ENCODE measurements around the gene VWC2L. TPM values are rescaled to one million over a fixed set of nuclear protein-coding genes. Genes with fewer than 3 reads are reported as not detected.

VWC2L gene
- polyA plus RNA-seq, 1 donor from 2014 or later: 0.31 TPM

DNA sequence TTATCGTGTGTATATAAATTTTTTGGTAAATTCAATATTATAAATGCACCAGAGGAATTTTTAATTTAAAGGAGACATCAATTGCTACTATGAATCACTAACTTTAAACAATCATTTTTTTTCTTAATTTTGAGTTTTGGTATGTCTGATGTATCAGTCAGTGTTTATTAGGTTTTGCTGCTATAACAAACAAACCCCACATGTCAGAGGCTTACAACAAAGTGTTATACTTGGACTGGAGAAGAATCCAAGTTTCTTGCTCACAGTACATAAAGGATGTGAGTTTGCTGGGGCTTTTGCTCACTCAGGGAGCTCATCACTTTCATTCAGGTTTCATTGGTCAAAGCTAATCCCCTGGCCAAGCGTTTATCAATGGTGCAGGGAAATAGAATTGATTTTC, 81.8 kb downstream of the VWC2L start:
- Histone ChIP-seq H3K9ac (ENCODE audit: low read length) (no peak overlapping the region), H3K36me3 (ENCODE audit: insufficient read depth, low read length) (no peaks in the 10 kb centered on the region)
- no peak for TF ChIP-seq MXI1 (conservative IDR thresholded peaks at IDR 0.05; ENCODE audit: poor library complexity, severe bottlenecking)
- TF ChIP-seq EZH2 (IDR thresholded peaks at IDR 0.05; ENCODE audit: borderline replicate concordance, insufficient read depth, low read length, poor library complexity, severe bottlenecking): no peak
- no peak for TF ChIP-seq CTCF (IDR thresholded peaks at IDR 0.05; ENCODE audit: poor library complexity, severe bottlenecking)
- TF ChIP-seq EP300 (conservative IDR thresholded peaks at IDR 0.05; ENCODE audit: poor library complexity, severe bottlenecking): no peak
- TF ChIP-seq, protein P1, sequence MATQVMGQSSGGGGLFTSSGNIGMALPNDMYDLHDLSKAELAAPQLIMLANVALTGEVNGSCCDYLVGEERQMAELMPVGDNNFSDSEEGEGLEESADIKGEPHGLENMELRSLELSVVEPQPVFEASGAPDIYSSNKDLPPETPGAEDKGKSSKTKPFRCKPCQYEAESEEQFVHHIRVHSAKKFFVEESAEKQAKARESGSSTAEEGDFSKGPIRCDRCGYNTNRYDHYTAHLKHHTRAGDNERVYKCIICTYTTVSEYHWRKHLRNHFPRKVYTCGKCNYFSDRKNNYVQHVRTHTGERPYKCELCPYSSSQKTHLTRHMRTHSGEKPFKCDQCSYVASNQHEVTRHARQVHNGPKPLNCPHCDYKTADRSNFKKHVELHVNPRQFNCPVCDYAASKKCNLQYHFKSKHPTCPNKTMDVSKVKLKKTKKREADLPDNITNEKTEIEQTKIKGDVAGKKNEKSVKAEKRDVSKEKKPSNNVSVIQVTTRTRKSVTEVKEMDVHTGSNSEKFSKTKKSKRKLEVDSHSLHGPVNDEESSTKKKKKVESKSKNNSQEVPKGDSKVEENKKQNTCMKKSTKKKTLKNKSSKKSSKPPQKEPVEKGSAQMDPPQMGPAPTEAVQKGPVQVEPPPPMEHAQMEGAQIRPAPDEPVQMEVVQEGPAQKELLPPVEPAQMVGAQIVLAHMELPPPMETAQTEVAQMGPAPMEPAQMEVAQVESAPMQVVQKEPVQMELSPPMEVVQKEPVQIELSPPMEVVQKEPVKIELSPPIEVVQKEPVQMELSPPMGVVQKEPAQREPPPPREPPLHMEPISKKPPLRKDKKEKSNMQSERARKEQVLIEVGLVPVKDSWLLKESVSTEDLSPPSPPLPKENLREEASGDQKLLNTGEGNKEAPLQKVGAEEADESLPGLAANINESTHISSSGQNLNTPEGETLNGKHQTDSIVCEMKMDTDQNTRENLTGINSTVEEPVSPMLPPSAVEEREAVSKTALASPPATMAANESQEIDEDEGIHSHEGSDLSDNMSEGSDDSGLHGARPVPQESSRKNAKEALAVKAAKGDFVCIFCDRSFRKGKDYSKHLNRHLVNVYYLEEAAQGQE (IDR thresholded peaks at IDR 0.05; ENCODE audit: borderline replicate concordance): no peak
- TF ChIP-seq POLR2AphosphoS5 (IDR thresholded peaks at IDR 0.05): no peak
- no peak for TF ChIP-seq RAD21 (conservative IDR thresholded peaks at IDR 0.05)

GRCh38 chr2:214497489-214497888, 86.6 kb downstream of the VWC2L start:
- no peak overlapping the region for H3K9ac ChIP-seq (ENCODE audit: low read length)
- H3F3A ChIP-seq (ENCODE audit: insufficient read depth, low read length, poor library complexity, severe bottlenecking): no peaks in the 10 kb centered on the region
- no peaks in the 10 kb centered on the region for H3K79me2 ChIP-seq (replicated peaks; ENCODE audit: insufficient read depth, low read length)
- no peaks in the 10 kb centered on the region for H3K36me3 ChIP-seq (ENCODE audit: insufficient read depth, low read length)
- H2AFZ ChIP-seq (ENCODE audit: low read depth, low read length): no peak overlapping the region
- no peaks in the 10 kb centered on the region for H3K9me3 ChIP-seq (ENCODE audit: low read length)
- no peak overlapping the region for H3K27ac ChIP-seq (ENCODE audit: low read length)
- H3K4me2 ChIP-seq (ENCODE audit: low read length): no peak overlapping the region
- H3K9me2 ChIP-seq (ENCODE audit: insufficient read depth, low read length): no peaks in the 10 kb centered on the region
- no peaks in the 10 kb centered on the region for H4K20me1 ChIP-seq (ENCODE audit: insufficient read depth)
- no peaks in the 10 kb centered on the region for H3K27me3 ChIP-seq (ENCODE audit: insufficient read depth, low read depth, low read length)
- no peak for TF ChIP-seq POLR2AphosphoS5 (IDR thresholded peaks at IDR 0.05)
- no peak for TF ChIP-seq TAF1 (IDR thresholded peaks at IDR 0.05; ENCODE audit: low read depth)
- no peak for TF ChIP-seq MXI1 (conservative IDR thresholded peaks at IDR 0.05; ENCODE audit: poor library complexity, severe bottlenecking)
- TF ChIP-seq CTCF (IDR thresholded peaks at IDR 0.05; ENCODE audit: poor library complexity, severe bottlenecking): no peak
- no peak for TF ChIP-seq EP300 (conservative IDR thresholded peaks at IDR 0.05; ENCODE audit: poor library complexity, severe bottlenecking)
- TF ChIP-seq EZH2 (IDR thresholded peaks at IDR 0.05; ENCODE audit: borderline replicate concordance, insufficient read depth, low read length, poor library complexity, severe bottlenecking): no peak
- TF ChIP-seq SMC3 (conservative IDR thresholded peaks at IDR 0.05; ENCODE audit: poor library complexity): no peak
- TF ChIP-seq, protein P1 (IDR thresholded peaks at IDR 0.05; ENCODE audit: borderline replicate concordance): no peak
- TF ChIP-seq RAD21 (conservative IDR thresholded peaks at IDR 0.05): no peak
- no peak overlapping the region for H3K4me3 ChIP-seq (ENCODE audit: low read length)

More for the DNA sequence above, 81.8 kb downstream of the VWC2L start:
- Histone ChIP-seq H3K9me3 (ENCODE audit: low read length) (no peaks in the 10 kb centered on the region), H3K27me3 (ENCODE audit: insufficient read depth, low read depth, low read length) (no peaks in the 10 kb centered on the region), H3K9me2 (ENCODE audit: insufficient read depth, low read length) (no peaks in the 10 kb centered on the region), H3F3A (ENCODE audit: insufficient read depth, low read length, poor library complexity, severe bottlenecking) (no peaks in the 10 kb centered on the region), H3K4me2 (ENCODE audit: low read length) (no peak overlapping the region), H4K20me1 (ENCODE audit: insufficient read depth) (no peaks in the 10 kb centered on the region), H3K4me3 (ENCODE audit: low read length) (no peak overlapping the region), H2AFZ (ENCODE audit: low read depth, low read length) (no peak overlapping the region), H3K79me2 (replicated peaks; ENCODE audit: insufficient read depth, low read length) (no peaks in the 10 kb centered on the region), H3K27ac (ENCODE audit: low read length) (no peak overlapping the region)
